ENCODE results near the gene FNDC3A. TPM values are rescaled to one million over a fixed set of nuclear protein-coding genes. Genes with fewer than 3 reads are reported as not detected.
A peak's percentile ranks its signal among the peaks of the same experiment; 100 is the strongest.

Gene FNDC3A
- total RNA-seq, 2 experiments from 2014 or later: 25.7 to 26.6 TPM

- H3K9me3 Mint-ChIP-seq: no peaks in the 10 kb centered on the region
- peaks cover 5% of the 10 kb centered on the region for H3K4me1 Mint-ChIP-seq (ENCODE audit: low read depth)
- no peaks in the 10 kb centered on the region for H3K36me3 Mint-ChIP-seq (ENCODE audit: low read depth)
- TF ChIP-seq, protein P1, sequence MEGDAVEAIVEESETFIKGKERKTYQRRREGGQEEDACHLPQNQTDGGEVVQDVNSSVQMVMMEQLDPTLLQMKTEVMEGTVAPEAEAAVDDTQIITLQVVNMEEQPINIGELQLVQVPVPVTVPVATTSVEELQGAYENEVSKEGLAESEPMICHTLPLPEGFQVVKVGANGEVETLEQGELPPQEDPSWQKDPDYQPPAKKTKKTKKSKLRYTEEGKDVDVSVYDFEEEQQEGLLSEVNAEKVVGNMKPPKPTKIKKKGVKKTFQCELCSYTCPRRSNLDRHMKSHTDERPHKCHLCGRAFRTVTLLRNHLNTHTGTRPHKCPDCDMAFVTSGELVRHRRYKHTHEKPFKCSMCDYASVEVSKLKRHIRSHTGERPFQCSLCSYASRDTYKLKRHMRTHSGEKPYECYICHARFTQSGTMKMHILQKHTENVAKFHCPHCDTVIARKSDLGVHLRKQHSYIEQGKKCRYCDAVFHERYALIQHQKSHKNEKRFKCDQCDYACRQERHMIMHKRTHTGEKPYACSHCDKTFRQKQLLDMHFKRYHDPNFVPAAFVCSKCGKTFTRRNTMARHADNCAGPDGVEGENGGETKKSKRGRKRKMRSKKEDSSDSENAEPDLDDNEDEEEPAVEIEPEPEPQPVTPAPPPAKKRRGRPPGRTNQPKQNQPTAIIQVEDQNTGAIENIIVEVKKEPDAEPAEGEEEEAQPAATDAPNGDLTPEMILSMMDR (IDR thresholded peaks at IDR 0.05): peak; percentile 39
- ChIA-PET CTCF (interaction anchor here (0.8 to 1.8 kb wide), 5 partner anchors 9 to 60 kb away, joined by 3 to 8 read pairs (median 3); no protein-coding TSS in a partner anchor), POLR2A (no interaction called here)
- H3K27me3 Mint-ChIP-seq: peaks cover 61% of the 10 kb centered on the region
- no peak within 1 kb of the TSS for H3K27ac Mint-ChIP-seq
- peak within 1 kb of the TSS; percentile 60 for H3K4me3 Mint-ChIP-seq
- ATAC-seq (peak; percentile 84), DNase-seq (peak; percentile 56)
- intact Hi-C loops (cut with micrococcal nuclease): no loop called here
Observed at GRCh38 chr13:49220036-49220855, 244.5 kb downstream of the FNDC3A start, which contains the start of gene MLNR. Gene MLNR, plus strand, starts transcription at chr13:49220338. Its CDS starts 0 bp downstream, at chr13:49220338.

GRCh38 chr13:49220856-49221589 lies 245.3 kb downstream of the FNDC3A start:
- TF ChIP-seq, protein P1 (IDR thresholded peaks at IDR 0.05): no peak
- peaks cover 4% of the 10 kb centered on the region for H3K4me1 Mint-ChIP-seq (ENCODE audit: low read depth)
- peak overlapping the region; percentile 60 for H3K4me3 Mint-ChIP-seq
- H3K36me3 Mint-ChIP-seq (ENCODE audit: low read depth): no peaks in the 10 kb centered on the region
- ChIA-PET POLR2A (no interaction called here), CTCF (interaction anchor here (0.6 to 1.3 kb wide), 2 partner anchors 19 to 60 kb away, joined by 3 to 7 read pairs; no protein-coding TSS in a partner anchor)
- H3K27me3 Mint-ChIP-seq: peaks cover 61% of the 10 kb centered on the region
- ATAC-seq (peak; percentile 45), DNase-seq (peak; percentile 39)
- no peak overlapping the region for H3K27ac Mint-ChIP-seq
- intact Hi-C loops (cut with micrococcal nuclease): no loop called here
- H3K9me3 Mint-ChIP-seq: no peaks in the 10 kb centered on the region

GRCh38 chr13:49221590-49221965 lies 245.9 kb downstream of the FNDC3A start:
- Mint-ChIP-seq H3K36me3 (ENCODE audit: low read depth) (no peaks in the 10 kb centered on the region), H3K27me3 (peaks cover 61% of the 10 kb centered on the region), H3K9me3 (no peaks in the 10 kb centered on the region), H3K4me3 (peak overlapping the region; percentile 36), H3K27ac (no peak overlapping the region), H3K4me1 (ENCODE audit: low read depth) (peaks cover 4% of the 10 kb centered on the region)
- POLR2A ChIA-PET: no interaction called here
- CTCF ChIA-PET: interaction anchor here (0.6 to 1.3 kb wide), 2 partner anchors 18 to 60 kb away, joined by 3 to 7 read pairs; no protein-coding TSS in a partner anchor
- TF ChIP-seq, protein P1 (IDR thresholded peaks at IDR 0.05): no peak
- ATAC-seq (no peak), DNase-seq (no peak)
- intact Hi-C loops (cut with micrococcal nuclease): no loop called here

GRCh38 chr13:49225223-49226042 lies 249.7 kb downstream of the FNDC3A start:
- Mint-ChIP-seq H3K27ac (no peak overlapping the region), H3K36me3 (ENCODE audit: low read depth) (no peaks in the 10 kb centered on the region), H3K27me3 (peaks cover 33% of the 10 kb centered on the region), H3K4me3 (no peak overlapping the region), H3K4me1 (ENCODE audit: low read depth) (peaks cover 2% of the 10 kb centered on the region), H3K9me3 (no peaks in the 10 kb centered on the region)
- ATAC-seq: no peak
- TF ChIP-seq, protein P1 (IDR thresholded peaks at IDR 0.05): no peak
- ChIA-PET CTCF (interaction anchor here (1.0 to 3.3 kb wide), 3 partner anchors 9 to 15 kb away, joined by 4 to 11 read pairs (median 4); no protein-coding TSS in a partner anchor), POLR2A (no interaction called here)
- no peak for DNase-seq
- intact Hi-C loops (cut with micrococcal nuclease): no loop called here

Measured in activated CD8-positive, alpha-beta T cell treated with anti-CD3 and anti-CD28 coated beads for 36 hours (primary cell).